NCI-H128 (cell line): ENCODE data around the gene M6PR.
A peak's percentile ranks its signal among the peaks of the same experiment; 100 is the strongest.

Experiments used
- DNase-seq: peaks from one replicate; lab custom pipeline; 2025; ENCODE audit not compliant: unreplicated experiment; lab: John Stamatoyannopoulos, UW

Gene M6PR

GRCh38 chr12:8949342-8950220 is at the start of gene M6PR:
M6PR (minus strand) TSS chr12:8949645; CDS start chr12:8946404, 3,241 bp downstream.
- peak; percentile 94 for DNase-seq

DNA sequence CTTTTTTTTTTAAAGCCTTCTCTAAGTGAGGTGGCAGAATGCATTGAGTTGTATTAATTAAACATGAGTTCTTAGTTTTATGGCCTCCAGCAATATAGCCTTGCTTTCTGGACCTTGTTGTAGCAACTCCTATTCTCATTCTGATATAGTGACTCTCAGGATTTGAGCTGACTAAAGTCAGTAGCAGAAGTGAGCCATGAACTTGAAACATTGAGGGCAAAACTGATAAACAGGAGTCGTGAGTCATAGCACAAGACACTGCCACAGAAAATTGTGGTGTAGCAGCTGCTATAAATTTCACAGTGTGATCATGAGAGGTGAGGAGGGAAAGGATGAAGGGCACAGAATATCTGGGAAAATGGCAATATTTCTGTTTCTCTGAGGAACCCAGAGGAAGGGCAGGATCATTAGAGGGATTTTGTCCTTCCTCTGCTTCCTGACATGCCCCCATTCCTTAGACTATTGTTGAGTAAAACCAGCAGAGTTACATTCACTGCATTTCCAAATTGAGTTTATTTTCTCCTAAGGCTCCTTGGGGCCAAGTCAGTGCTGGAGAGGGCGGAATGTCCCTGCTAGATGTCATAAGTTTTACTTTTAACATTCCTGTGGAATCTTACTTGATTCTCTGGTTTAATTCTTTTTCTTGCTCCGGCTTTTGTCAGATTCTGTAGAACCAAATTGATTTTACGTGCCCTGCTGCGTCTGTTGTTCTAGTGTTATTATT is 47.4 kb upstream of the M6PR start:
- DNase-seq = no peak

GRCh38 chr12:8995021-8995775 is 45.8 kb upstream of the M6PR start:
- no peak for DNase-seq

DNA sequence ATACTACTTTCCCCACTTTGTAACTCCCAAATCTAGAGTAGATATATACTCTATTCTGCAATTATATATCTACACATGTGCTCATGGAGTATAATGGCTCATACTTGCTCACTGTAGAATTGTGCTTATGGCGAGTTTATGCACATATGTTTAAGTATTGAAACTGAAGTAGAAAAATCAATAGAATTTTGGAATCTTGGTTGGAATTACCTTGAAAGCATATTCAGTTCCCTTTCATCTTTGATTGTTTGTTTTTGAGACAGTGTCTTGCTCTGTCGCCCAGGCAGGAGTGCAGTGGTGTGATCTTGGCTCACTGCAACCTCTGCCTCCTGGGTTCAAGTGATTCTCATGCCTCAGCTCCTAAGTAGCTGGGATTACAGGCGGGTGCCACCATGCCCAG is 44.4 kb upstream of the M6PR start:
- no peak for DNase-seq

DNA sequence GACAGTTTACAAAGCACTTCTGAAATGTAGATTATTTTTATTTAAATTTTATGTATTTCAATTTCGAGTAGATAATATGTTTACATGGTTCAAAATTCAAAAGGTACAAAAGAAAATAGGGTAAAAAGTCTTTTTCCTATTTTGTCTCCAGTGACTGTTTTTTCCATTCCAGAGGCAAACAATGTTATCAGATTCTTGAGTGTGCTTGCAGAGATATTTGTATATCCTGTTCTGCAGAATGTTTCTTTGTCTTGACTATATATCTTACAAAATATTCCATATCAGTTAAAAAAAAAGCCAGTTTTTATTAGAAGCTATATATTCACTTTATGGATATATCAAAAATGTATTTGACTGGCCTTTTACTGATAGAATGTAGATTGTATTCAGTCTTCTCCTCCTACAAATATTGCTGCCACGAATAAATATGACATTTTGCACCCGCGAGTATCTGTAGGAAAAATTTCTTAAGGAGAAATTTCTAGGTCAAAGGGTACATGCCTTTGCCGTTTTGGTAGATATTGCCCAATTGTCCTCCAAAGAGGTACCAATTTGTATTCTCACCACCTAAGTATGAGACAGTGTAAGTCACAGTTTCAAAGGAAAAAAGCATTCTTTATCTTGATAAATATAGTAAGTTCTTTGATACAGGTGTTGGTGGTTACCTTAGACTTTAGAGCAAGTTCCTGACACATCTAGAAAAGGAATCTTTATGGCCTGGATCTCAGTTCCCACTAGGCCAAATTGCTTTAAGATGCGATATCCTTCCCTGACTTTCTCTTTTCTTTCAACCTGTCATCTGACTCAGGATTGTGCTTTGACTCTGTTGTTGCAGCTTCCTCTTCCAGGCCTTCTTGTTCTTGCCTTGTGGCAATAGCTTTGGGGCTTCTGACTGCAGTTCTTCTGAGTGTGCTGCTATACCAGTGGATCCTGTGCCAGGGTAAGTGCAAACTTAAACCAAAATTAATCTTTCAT is 42.2 kb upstream of the M6PR start:
- DNase-seq = no peak

DNA sequence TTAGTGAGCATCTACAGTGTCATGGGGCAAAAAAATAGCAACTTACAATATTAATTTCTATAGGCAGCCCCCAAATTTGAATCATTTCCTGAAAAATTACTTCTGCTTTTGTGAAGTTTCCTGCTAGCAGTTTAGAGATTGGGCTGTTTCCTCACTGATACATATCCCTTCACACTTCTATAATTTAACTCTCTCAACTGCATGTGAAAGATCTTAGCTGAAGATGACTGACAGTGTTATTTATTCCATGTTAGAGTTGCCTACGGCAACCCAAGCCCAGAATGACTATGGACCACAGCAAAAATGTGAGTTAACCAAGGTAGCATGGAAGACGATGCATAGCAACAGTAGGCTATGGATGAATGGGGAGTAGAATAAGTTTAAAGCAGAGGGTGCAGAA is 40.0 kb upstream of the M6PR start, which contains the start of gene KLRG1:
KLRG1 (plus strand) TSS at position 134 of the 400 bp plus-strand sequence; CDS start at position 224, 90 bp downstream.
- no peak for DNase-seq

- no peak for DNase-seq
Observed at GRCh38 chr12:8987685-8988084, 38.2 kb upstream of the M6PR start.

GRCh38 chr12:8987163-8987562 is 37.7 kb upstream of the M6PR start:
- DNase-seq = no peak

DNA sequence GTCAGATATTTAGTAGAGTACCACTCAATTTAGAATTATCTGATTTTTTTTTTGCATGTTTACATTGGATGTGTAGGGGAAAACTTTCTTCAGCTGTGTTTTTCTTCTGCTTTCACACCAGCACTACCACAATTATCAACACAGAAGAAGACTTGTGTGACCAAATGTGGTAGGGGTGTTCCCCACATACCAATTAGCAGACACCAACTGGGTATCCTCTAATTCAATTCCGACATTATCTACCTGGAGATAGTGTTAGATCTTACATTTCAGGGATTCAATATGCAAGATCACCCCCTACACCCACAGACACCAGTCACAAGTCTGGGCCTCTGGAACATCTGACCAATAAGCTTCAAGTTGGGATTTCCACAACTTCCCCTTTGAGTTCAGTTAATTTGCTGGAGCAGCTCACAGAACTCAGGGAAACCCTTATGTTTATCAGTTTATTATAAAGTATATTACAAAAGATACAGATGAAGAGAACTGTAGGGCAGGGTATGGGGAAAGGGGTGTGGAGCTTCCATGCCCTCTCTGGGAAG is 35.8 kb upstream of the M6PR start:
- DNase-seq = no peak

DNA sequence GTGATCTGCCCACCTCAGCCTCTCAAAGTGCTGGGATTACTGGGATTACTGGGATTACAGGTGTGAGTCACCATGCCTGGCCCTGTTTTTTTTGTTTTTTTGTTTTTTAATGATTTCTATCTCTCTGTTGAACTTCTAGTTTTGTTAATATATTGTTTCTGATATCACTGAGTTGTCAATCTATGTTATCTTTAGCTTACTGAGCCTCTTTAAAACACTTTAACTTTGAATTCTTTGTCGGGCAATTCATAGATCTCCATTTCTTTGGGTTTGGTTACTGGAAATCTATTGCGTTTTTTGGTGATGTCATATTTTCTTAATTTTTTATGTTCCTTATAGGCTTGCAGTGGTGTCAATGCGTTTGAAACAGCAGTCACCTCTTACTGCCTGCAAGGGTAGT is 30.7 kb upstream of the M6PR start:
- no peak for DNase-seq

DNA sequence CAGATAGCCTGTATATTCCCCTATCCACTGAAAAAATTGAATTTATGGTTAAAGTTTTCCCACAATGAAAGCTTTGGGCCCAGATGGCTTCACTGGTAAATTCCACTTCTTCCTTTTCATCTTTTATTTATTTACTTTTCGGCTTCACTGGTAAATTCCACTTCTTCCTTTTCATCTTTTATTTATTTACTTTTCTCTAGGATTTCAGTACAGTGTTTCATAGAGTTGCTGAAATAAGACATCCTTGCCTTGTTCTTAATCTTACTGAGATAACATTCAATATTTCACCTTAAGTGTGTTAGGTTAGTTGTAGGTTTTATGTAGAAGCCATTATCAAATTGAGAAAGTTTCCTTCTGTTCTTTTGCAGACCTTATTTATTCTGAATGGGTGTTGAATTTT is 21.0 kb upstream of the M6PR start:
- no peak for DNase-seq

GRCh38 chr12:8969861-8970411 is 20.5 kb upstream of the M6PR start:
- no peak for DNase-seq

DNA sequence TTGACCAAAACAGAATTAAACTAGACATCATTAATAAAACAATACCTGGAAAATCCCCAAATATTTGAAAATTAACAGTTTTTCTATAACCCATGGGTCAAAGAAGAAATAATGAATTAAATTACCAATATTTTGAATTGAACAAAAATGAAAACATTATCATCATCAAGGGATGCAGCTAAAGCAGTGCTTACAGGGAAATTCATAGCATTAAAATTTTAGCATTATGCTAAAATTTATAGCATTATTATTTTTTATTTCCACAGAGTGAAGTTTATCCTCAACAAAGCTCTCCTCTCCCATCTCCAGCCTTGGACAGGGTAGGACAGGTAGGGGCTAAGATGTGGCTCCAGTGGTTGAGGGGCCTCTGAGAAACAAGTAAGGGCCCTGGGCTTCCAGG is 19.3 kb upstream of the M6PR start:
- DNase-seq = no peak

DNA sequence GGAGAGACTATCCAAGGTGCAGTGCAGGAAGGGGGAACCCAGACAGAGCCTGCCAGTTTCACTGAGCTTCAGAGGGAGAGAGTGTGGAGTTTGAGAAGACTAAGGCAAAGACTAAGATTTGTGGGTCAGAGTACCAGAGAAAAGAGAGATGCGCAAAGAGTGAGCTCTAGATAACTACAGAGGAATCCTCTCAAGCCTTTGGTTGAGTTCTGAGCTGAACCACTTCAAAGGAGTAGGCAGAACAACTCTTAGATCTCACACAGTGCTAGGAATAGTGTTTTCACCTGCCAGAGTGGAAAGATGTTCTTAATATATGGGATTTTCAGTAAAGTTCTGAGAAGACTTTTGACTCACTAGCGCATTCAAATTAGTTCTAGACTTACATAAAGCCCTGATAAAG is 10.7 kb upstream of the M6PR start:
- no peak for DNase-seq

- no peak for DNase-seq
Observed at GRCh38 chr12:8958066-8958465, 8.6 kb upstream of the M6PR start.

GRCh38 chr12:8957561-8957960 is 8.1 kb upstream of the M6PR start:
- DNase-seq = no peak

DNA sequence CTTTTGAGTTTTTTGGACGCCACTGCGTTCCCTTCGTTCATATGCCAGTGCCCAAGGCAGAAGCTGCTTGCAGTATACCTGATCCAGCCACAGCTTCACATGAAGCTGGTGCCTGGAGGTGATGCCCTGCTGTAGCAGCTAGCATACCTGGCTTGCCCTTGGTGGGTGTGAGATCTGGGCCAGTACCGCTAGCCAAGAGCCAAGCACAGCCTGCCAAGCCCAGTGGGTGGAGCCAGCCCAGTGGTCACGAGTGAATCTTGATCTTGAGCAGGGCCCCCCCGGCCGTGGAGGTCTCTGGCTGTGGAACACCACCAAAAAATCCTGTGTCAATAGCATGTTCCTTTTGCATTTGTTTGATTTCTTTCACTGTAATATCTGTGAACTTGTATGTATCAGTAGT is 7.3 kb upstream of the M6PR start:
- DNase-seq = no peak

DNA sequence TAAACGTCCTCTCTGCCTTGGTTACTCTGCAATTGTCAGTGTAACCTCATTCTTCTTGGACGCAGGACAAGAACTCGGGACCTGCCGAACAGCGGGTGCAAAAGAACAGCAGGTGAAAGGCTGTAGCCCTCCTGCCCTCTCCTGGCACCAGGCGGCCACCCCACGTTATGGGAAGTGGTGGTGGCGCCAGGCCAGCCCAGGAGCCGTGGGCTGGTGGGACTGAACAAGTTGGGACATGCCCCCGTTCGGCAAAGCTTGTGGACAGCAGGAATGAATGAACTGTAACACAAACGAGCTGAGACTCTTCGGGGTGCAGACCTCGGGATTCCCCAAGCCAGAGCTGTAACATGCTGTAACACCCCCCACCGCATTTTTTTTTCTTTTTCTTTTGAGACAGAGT is 6.6 kb upstream of the M6PR start:
- no peak for DNase-seq

- no peak for DNase-seq
Observed at GRCh38 chr12:8953773-8954402, 4.4 kb upstream of the M6PR start.
